ENCODE results near the gene PCSK4.

Gene PCSK4

GRCh38 chr19:1527650-1528309, 37.6 kb upstream of the PCSK4 start:
- Histone ChIP-seq H3K9me3 (ENCODE audit: control insufficient read depth, insufficient read depth, low read length) (no peaks in the 10 kb centered on the region), H3K4me3 (ENCODE audit: low read depth, low read length) (no peak overlapping the region), H3K9ac (ENCODE audit: low read depth, low read length) (no peak overlapping the region), H3K36me3 (ENCODE audit: control insufficient read depth, insufficient read depth, low read length) (no peaks in the 10 kb centered on the region), H3K4me1 (ENCODE audit: control insufficient read depth, insufficient read depth, low read length) (no peaks in the 10 kb centered on the region), H3K27me3 (ENCODE audit: control insufficient read depth, insufficient read depth, low read length) (peaks cover 19% of the 10 kb centered on the region)

DNA sequence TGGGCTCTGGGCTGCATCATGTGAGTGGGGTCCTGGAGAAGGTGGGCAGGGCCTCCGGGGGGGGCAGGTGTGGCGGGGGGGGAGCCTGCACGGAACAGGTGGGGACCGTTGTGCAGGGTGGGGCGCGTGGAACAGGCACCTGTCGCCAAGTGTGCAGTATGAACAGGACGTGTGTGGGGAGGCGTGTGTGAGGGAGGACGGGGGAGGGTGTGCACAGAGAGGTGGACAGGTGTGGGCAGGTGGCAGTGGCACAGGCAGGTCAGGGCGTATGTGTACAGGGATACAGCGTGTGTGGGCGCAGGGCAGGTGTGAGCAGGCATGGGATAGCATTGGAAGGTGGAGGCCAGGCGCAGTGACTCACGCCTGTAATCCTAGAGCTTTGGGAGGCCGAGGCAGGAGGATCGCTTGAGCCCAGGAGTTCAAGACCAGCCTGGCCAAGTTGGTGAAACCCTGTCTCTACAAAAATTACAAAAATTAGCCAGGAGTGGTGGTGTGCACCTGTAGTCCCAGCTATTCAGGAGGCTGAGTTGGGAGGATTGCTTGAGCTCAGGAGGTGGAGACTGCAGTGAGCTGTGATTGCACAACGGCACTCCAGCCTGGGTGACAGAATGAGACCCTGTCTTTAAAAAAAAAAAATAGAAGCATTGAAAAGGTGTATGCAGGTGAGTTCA, 37.0 kb upstream of the PCSK4 start:
- peaks cover 21% of the 10 kb centered on the region for H3K27me3 ChIP-seq (ENCODE audit: control insufficient read depth, insufficient read depth, low read length)
- H3K9ac ChIP-seq (ENCODE audit: low read depth, low read length): no peak overlapping the region
- no peaks in the 10 kb centered on the region for H3K9me3 ChIP-seq (ENCODE audit: control insufficient read depth, insufficient read depth, low read length)
- H3K4me1 ChIP-seq (ENCODE audit: control insufficient read depth, insufficient read depth, low read length): no peaks in the 10 kb centered on the region
- H3K36me3 ChIP-seq (ENCODE audit: control insufficient read depth, insufficient read depth, low read length): no peaks in the 10 kb centered on the region
- H3K4me3 ChIP-seq (ENCODE audit: low read depth, low read length): no peak overlapping the region

DNA sequence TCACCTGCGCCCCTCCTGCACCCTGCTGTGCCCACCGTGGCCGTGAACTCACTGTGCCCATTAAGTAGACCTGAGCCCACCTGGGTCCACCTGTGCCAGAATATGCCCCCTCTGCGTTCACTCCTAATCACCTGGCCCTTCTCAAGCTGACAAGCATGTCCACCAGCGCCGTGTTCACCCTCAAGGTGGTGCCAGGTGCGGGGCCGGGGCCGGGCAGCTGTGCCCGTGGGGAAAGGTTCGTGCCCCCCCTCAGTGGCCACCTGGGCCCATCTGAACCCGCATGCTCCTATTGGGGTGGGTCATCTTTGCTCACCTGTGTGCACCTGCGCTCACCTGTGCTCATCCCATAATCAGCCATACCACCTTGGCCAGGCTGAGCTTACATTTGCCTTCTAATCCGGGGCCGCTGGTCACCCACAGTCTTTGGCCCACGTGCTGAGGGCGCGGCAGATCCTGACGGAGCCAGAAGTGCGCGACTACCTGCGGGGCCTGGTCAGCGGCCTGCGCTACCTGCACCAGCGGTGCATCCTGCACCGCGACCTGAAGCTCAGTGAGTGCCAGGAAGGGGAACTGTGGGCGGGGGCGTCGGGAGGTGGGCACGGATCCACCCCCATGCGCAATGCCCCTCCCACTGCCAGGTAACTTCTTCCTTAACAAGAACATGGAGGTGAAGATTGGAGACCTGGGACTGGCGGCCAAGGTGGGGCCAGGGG, 36.1 kb upstream of the PCSK4 start:
- Histone ChIP-seq H3K9ac (ENCODE audit: low read depth, low read length) (no peak overlapping the region), H3K27me3 (ENCODE audit: control insufficient read depth, insufficient read depth, low read length) (peaks cover 21% of the 10 kb centered on the region), H3K9me3 (ENCODE audit: control insufficient read depth, insufficient read depth, low read length) (no peaks in the 10 kb centered on the region), H3K4me3 (ENCODE audit: low read depth, low read length) (no peak overlapping the region), H3K4me1 (ENCODE audit: control insufficient read depth, insufficient read depth, low read length) (no peaks in the 10 kb centered on the region), H3K36me3 (ENCODE audit: control insufficient read depth, insufficient read depth, low read length) (no peaks in the 10 kb centered on the region)

DNA sequence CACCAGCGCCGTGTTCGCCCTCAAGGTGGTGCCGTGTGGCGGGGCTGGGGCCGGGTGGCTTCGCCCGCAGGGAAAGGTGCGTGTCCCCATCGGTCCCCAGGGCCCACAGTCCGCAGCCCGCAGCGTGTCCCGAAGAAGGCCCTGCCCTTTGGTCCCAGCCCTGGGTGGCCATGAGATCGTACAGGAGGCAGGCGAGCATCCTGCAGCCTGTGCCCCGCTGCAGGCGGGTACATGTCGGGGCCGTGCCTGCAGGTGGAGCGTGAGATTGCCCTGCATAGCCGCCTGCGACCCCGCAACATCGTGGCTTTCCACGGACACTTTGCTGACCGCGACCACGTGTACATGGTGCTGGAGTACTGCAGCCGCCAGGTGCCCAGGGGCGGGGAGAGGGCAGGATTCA, 35.2 kb upstream of the PCSK4 start:
- Histone ChIP-seq H3K4me1 (ENCODE audit: control insufficient read depth, insufficient read depth, low read length) (no peaks in the 10 kb centered on the region), H3K4me3 (ENCODE audit: low read depth, low read length) (no peak overlapping the region), H3K27me3 (ENCODE audit: control insufficient read depth, insufficient read depth, low read length) (peaks cover 21% of the 10 kb centered on the region), H3K9me3 (ENCODE audit: control insufficient read depth, insufficient read depth, low read length) (no peaks in the 10 kb centered on the region), H3K9ac (ENCODE audit: low read depth, low read length) (no peak overlapping the region), H3K36me3 (ENCODE audit: control insufficient read depth, insufficient read depth, low read length) (no peaks in the 10 kb centered on the region)

GRCh38 chr19:1524972-1525325, 34.8 kb upstream of the PCSK4 start:
- no peaks in the 10 kb centered on the region for H3K4me1 ChIP-seq (ENCODE audit: control insufficient read depth, insufficient read depth, low read length)
- H3K27me3 ChIP-seq (ENCODE audit: control insufficient read depth, insufficient read depth, low read length): peaks cover 21% of the 10 kb centered on the region
- no peaks in the 10 kb centered on the region for H3K36me3 ChIP-seq (ENCODE audit: control insufficient read depth, insufficient read depth, low read length)
- H3K9ac ChIP-seq (ENCODE audit: low read depth, low read length): no peak overlapping the region
- H3K4me3 ChIP-seq (ENCODE audit: low read depth, low read length): peak overlapping the region; percentile 42
- H3K9me3 ChIP-seq (ENCODE audit: control insufficient read depth, insufficient read depth, low read length): no peaks in the 10 kb centered on the region

DNA sequence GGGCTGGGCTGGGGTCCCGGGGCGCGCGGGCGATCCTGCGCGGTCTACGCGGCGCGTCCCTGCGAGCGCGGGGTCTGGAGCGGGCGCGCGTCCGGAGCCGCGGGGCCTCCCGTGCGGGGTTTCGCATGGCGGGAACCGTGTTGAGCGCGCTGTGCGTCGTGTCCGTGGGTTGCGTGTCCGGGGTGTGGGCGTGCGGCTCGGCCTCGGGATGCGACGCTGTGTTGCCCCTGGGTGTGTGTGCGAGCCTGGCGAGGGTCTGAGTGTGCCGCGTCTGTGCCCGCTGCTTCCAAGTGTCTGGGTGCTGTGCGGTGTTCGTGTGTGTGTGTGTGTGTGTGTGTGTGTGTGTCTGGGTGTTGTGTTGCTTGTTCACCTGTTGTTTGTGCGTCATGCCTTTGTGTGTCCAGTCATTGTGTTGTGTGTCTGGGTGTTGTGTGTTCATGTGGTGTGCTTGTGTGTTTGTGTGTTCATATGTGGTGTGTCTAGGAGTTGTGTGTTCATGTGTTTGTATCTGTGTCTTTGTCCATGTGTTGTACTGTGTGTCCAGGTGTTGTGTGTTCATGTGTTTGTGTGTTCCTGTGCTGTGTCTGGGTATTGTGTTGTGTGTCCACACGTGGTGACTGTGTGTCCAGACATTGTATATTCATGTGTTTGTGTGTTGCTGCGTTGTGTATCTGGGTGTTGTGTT, 34.3 kb upstream of the PCSK4 start:
- H3K9ac ChIP-seq (ENCODE audit: low read depth, low read length): no peak overlapping the region
- no peaks in the 10 kb centered on the region for H3K9me3 ChIP-seq (ENCODE audit: control insufficient read depth, insufficient read depth, low read length)
- H3K4me3 ChIP-seq (ENCODE audit: low read depth, low read length): peak overlapping the region; percentile 42
- no peaks in the 10 kb centered on the region for H3K36me3 ChIP-seq (ENCODE audit: control insufficient read depth, insufficient read depth, low read length)
- H3K27me3 ChIP-seq (ENCODE audit: control insufficient read depth, insufficient read depth, low read length): peaks cover 21% of the 10 kb centered on the region
- H3K4me1 ChIP-seq (ENCODE audit: control insufficient read depth, insufficient read depth, low read length): no peaks in the 10 kb centered on the region

GRCh38 chr19:1523412-1524286, 33.5 kb upstream of the PCSK4 start, which contains the start of gene PLK5:
Gene PLK5 (plus strand): TSS chr19:1524077. CDS start chr19:1526997, 2,920 bp downstream.
- Histone ChIP-seq H3K36me3 (ENCODE audit: control insufficient read depth, insufficient read depth, low read length) (no peaks in the 10 kb centered on the region), H3K9ac (ENCODE audit: low read depth, low read length) (no peak within 1 kb of the TSS), H3K9me3 (ENCODE audit: control insufficient read depth, insufficient read depth, low read length) (no peaks in the 10 kb centered on the region), H3K27me3 (ENCODE audit: control insufficient read depth, insufficient read depth, low read length) (peaks cover 21% of the 10 kb centered on the region), H3K4me1 (ENCODE audit: control insufficient read depth, insufficient read depth, low read length) (no peaks in the 10 kb centered on the region), H3K4me3 (ENCODE audit: low read depth, low read length) (peak within 1 kb of the TSS; percentile 42)

DNA sequence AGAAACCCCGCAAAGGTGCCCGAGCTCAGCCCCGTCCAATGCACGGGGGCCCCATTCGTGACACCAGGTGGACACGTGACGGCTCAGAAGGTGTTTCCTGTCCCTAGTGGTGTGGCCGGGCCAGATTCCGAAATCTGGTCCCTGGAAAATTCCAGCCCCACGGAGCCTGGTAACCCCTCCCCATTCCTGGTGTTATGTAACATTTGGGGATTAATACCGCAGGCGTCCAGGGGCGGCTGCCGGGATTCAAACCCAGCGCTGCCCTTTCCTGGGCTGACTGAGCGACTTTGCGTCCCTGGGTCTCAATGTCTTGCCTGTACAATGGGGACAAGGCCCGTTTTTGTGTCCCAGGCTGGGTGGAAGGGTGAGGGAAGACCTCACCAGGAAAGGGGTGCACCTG, 32.7 kb upstream of the PCSK4 start:
- Histone ChIP-seq H3K9me3 (ENCODE audit: control insufficient read depth, insufficient read depth, low read length) (no peaks in the 10 kb centered on the region), H3K27me3 (ENCODE audit: control insufficient read depth, insufficient read depth, low read length) (peaks cover 21% of the 10 kb centered on the region), H3K36me3 (ENCODE audit: control insufficient read depth, insufficient read depth, low read length) (no peaks in the 10 kb centered on the region), H3K9ac (ENCODE audit: low read depth, low read length) (no peak overlapping the region), H3K4me3 (ENCODE audit: low read depth, low read length) (no peak overlapping the region), H3K4me1 (ENCODE audit: control insufficient read depth, insufficient read depth, low read length) (no peaks in the 10 kb centered on the region)

DNA sequence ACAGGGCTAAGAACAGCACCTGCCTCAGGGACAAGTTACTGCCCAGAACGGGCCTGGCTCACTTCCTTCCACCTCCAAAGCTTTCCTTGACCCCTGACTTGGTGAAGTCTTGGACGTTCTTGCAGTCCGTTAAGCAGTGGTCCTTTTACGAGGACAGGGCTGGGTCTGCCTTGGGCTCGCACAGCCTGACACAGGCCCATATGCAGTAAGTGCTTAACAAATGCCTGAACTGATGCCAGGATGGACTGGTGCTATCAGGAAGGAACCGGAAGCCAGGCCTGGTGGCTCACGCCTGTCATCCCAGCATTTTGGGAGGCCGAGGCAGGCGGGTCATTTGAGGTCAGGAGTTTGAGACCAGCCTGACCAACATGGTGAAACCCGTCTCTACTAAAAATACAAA, 31.9 kb upstream of the PCSK4 start:
- H3K4me1 ChIP-seq (ENCODE audit: control insufficient read depth, insufficient read depth, low read length): no peaks in the 10 kb centered on the region
- H3K9ac ChIP-seq (ENCODE audit: low read depth, low read length): no peak overlapping the region
- H3K36me3 ChIP-seq (ENCODE audit: control insufficient read depth, insufficient read depth, low read length): no peaks in the 10 kb centered on the region
- peaks cover 21% of the 10 kb centered on the region for H3K27me3 ChIP-seq (ENCODE audit: control insufficient read depth, insufficient read depth, low read length)
- H3K9me3 ChIP-seq (ENCODE audit: control insufficient read depth, insufficient read depth, low read length): no peaks in the 10 kb centered on the region
- no peak overlapping the region for H3K4me3 ChIP-seq (ENCODE audit: low read depth, low read length)

- no peak overlapping the region for H3K4me3 ChIP-seq (ENCODE audit: low read depth, low read length)
- no peaks in the 10 kb centered on the region for H3K9me3 ChIP-seq (ENCODE audit: control insufficient read depth, insufficient read depth, low read length)
- H3K9ac ChIP-seq (ENCODE audit: low read depth, low read length): no peak overlapping the region
- H3K36me3 ChIP-seq (ENCODE audit: control insufficient read depth, insufficient read depth, low read length): no peaks in the 10 kb centered on the region
- H3K4me1 ChIP-seq (ENCODE audit: control insufficient read depth, insufficient read depth, low read length): no peaks in the 10 kb centered on the region
- H3K27me3 ChIP-seq (ENCODE audit: control insufficient read depth, insufficient read depth, low read length): peaks cover 21% of the 10 kb centered on the region
Measured at GRCh38 chr19:1521636-1522035, 31.5 kb upstream of the PCSK4 start.

GRCh38 chr19:1520203-1520780, 30.1 kb upstream of the PCSK4 start:
- no peaks in the 10 kb centered on the region for H3K9me3 ChIP-seq (ENCODE audit: control insufficient read depth, insufficient read depth, low read length)
- H3K36me3 ChIP-seq (ENCODE audit: control insufficient read depth, insufficient read depth, low read length): no peaks in the 10 kb centered on the region
- H3K4me1 ChIP-seq (ENCODE audit: control insufficient read depth, insufficient read depth, low read length): no peaks in the 10 kb centered on the region
- H3K4me3 ChIP-seq (ENCODE audit: low read depth, low read length): no peak overlapping the region
- H3K27me3 ChIP-seq (ENCODE audit: control insufficient read depth, insufficient read depth, low read length): peaks cover 20% of the 10 kb centered on the region
- H3K9ac ChIP-seq (ENCODE audit: low read depth, low read length): no peak overlapping the region
